HG03432 (cell line): ENCODE data around the gene ADORA1.

Source experiments
- ATAC-seq: cut with Tn5 transposase; IDR thresholded peaks from one replicate; pipeline ENCODE4 v1.9.1; 2021; ENCODE audit warnings: mild to moderate bottlenecking, moderate library complexity; ENCODE audit not compliant: unreplicated experiment

Gene ADORA1

GRCh38 chr1:203093754-203094410, 33.6 kb upstream of the ADORA1 start:
- no peak for ATAC-seq

GRCh38 chr1:203095061-203095690, 32.4 kb upstream of the ADORA1 start:
- ATAC-seq: no peak

GRCh38 chr1:203096566-203096965, 31.0 kb upstream of the ADORA1 start:
- no peak for ATAC-seq

- ATAC-seq: no peak
Measured at GRCh38 chr1:203097001-203097400, 30.5 kb upstream of the ADORA1 start.

- no peak for ATAC-seq
Measured at GRCh38 chr1:203098445-203098844, 29.1 kb upstream of the ADORA1 start.

DNA sequence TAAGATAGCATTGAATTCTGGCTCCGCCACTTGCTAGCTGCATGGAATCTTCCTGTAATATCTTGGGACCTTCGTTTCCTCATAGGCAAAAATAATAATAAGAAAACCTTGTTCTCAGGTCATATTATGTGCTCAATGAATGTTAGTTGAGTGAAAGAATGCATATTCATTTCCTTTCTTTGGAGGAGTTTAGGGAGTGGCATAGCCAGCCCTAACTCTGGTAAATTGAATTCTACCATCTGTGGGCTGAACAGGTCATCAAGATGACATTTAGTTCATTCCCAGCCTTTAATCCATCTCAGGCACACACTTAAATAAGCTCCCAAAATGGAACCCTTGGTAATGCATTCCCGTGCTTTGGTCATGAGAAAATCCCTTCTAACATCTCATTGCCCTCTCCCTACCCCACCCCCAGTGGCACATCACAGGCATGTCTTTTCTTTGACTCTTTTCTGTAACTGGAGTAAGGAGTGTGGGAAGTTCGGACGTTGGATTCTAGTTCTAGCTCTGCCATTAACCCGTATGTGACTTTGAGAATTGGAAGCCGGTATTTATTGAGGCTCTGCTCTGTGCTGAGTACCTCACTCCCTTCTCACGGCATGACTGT, 28.5 kb upstream of the ADORA1 start:
- no peak for ATAC-seq

- no peak for ATAC-seq
Measured at GRCh38 chr1:203099805-203100515, 27.6 kb upstream of the ADORA1 start.

DNA sequence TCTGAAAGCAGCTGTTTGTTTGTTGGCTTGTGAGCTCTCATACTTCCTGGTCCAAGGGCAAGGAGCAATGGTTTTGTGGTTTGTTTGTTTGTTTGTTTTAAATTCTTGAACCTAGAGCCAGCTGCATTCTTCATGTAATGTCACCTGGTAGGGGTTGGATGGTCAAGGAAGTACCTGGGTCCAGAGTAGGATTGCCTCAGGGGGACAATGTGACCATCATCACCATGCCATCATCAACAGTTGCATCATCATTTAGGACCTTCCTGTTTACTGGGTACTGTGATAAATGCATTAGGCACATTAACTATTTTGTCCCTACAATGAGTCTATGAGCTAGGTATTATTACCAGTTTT, 27.0 kb upstream of the ADORA1 start:
- no peak for ATAC-seq

DNA sequence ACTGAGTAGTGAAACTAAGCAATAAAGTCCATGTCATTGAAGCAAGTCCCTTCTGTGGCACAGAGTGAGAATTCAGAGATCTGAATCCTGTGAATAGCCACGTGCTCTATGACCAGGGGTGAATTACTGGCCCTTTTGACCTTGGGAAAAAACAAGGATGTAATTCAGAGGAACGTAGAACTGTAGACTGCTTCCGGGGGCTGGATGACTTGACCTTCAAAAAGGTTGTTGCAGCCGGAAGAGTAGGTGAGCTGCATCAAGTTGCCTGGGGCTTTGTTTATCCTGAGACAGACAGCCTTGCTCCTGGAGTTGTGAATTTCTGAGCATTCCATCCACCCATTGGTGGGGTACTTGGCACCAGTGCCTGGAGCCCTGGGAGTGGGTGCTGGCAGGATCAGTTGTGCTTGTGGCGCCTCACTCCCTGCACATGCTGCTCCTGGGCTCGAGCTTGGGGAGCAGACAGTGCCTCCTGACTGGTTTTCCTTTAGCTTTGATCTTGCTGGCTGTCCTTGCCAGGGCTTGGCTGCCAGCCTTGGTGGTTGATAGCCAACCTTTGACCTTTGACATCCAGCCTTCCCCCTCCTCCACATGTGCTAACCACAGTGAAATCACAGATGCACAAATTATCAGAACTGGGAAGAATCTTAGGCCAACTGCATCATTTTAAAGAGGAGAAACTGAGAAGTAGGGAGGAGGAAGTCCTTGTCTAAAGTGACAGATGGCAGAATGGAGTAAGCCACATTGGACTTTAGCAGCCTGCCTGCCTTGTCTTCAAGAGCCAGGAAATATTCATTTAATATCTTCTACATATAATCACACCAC, 25.5 kb upstream of the ADORA1 start:
- ATAC-seq: no peak

DNA sequence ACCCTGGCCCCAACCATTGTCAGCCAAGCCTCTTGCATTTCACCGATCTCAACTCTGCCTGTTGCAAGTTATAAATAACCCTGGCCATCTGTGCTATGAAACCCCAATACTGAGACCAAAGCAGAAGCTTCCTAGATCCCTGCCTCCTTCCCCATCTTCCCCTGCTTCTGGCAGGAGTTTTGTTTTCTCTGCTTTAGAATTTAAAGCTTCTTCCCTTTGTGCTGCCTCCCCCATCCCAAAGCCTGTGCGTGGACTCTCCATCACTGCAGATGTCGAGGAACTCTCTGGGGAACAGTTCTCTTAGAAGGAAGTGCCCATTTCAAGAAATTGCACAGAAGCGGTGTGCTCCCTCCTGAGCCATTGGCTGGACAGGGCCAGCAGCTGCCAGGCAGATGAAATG, 24.3 kb upstream of the ADORA1 start:
- ATAC-seq: no peak

DNA sequence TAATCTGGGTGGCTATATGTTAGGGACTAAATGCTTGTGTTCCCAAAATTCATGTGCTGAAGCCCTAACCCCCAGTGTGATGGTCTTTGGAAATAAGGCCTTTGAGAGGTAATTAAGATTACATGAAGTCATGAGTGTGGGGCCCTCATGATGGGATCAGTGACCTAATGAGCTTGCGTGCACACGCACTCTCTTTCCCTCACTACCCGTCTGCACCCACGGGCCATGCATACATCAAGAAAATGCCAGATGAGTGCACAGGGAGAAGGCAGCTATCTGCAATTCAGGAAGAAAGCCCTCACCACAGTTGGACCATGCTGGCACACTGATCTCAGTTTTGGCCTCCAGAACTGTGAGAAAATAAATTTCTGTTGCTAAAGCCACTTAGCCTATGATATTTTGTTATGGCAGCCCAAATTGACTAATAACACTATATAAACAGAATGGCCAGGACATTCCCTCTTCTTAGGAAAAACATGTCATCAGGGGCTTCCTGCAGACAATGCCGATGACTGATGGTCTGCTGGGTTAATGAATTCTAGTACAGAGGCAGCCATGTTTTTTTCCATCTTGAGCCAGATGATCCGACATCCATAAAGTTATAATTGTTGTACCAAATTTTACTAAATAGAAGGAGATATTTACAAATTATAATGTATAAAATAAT, 23.6 kb upstream of the ADORA1 start:
- no peak for ATAC-seq

- ATAC-seq: no peak
Measured at GRCh38 chr1:203104789-203105390, 22.6 kb upstream of the ADORA1 start.

GRCh38 chr1:203112475-203112874, 15.1 kb upstream of the ADORA1 start:
- ATAC-seq: no peak

- ATAC-seq: no peak
Measured at GRCh38 chr1:203113308-203113707, 14.2 kb upstream of the ADORA1 start.

GRCh38 chr1:203114202-203114601, 13.3 kb upstream of the ADORA1 start:
- ATAC-seq: no peak

GRCh38 chr1:203116091-203116820, 11.3 kb upstream of the ADORA1 start:
- no peak for ATAC-seq

- ATAC-seq: no peak
Measured at GRCh38 chr1:203117611-203118575, 9.6 kb upstream of the ADORA1 start.
